Sigmoid colon (tissue), 7 donors: ENCODE measurements around the gene KRTAP5-3. TPM values are rescaled to one million over a fixed set of nuclear protein-coding genes. Genes with fewer than 3 reads are reported as not detected.

Experiments
- DNase-seq: peaks from one replicate; pipeline ENCODE4 v3.0.0-alpha.2; 2019
- H3K27ac ChIP-seq, 4 donors: fragments of 200-600 bp; sonication (generic); one replicate each; pipeline ENCODE4 v1.5.1; 2016 to 2019; ENCODE audit warnings: mild to moderate bottlenecking in 1 of 4
- H3K27me3 ChIP-seq, 3 donors: fragments of 200-600 bp; sonication (generic); one replicate each; pipeline ENCODE4 v1.5.1; 2019; ENCODE audit warnings: mild to moderate bottlenecking in 1 of 3
- H3K36me3 ChIP-seq, 4 donors: fragments of 200-600 bp; sonication (generic); one replicate each; pipeline ENCODE4 v1.5.1; 2016 to 2019
- H3K4me1 ChIP-seq, 4 donors: fragments of 200-600 bp; sonication (generic); one replicate each; pipeline ENCODE4 v1.5.1; 2017 to 2019
- H3K4me3 ChIP-seq, 4 donors: fragments of 200-600 bp; sonication (generic); one replicate each; pipeline ENCODE4 v1.5.1; 2017 to 2019; ENCODE audit warnings: mild to moderate bottlenecking in 2 of 4, moderate library complexity in 1 of 4
- H3K9me3 ChIP-seq, 4 donors: fragments of 200-600 bp in 3 of 4; sonication (generic) in 3 of 4; one replicate each; pipeline versions ENCODE4 v1.5.1 to v1.6.1; 2013 to 2019
- CTCF ChIP-seq, 4 experiments: fragments of 450-650 bp in 3 of 4; fragments of 200-600 bp in 1 of 4; IDR thresholded peaks; one replicate each; pipeline ENCODE4 v1.5.1; 2016 to 2019; ENCODE audit warnings: antibody characterized with exemption in 4 of 4, mild to moderate bottlenecking in 3 of 4, moderate library complexity in 2 of 4
- EP300 ChIP-seq, 4 donors: sonication (generic); formaldehyde crosslinking; IDR thresholded peaks; one replicate each; pipeline ENCODE4 v1.6.1; 2017; ENCODE audit warnings: antibody characterized with exemption in 4 of 4
- POLR2A ChIP-seq, 2 donors: fragments of 450-650 bp; IDR thresholded peaks; one replicate each; pipeline ENCODE4 v1.6.1; 2016; ENCODE audit warnings: antibody characterized with exemption in 2 of 2, mild to moderate bottlenecking in 2 of 2, moderate library complexity in 2 of 2
- POLR2AphosphoS5 ChIP-seq, 4 donors: sonication (generic); formaldehyde crosslinking; IDR thresholded peaks; one replicate each; pipeline ENCODE4 v1.6.1; 2017; ENCODE audit warnings: antibody characterized with exemption in 4 of 4
- WGBS, 2 donors: extraction: QIAGEN DNeasy Blood & Tissue Kit; methylation state at CpG; one replicate each; pipeline ENCODE4 v1.1.7; 2013; 5-methylcytosine and 5-hydroxymethylcytosine counted together
- intact Hi-C: fragments of 100-400 bp; cut with DNase I; formaldehyde crosslinking; loops from one replicate; pipeline ENCODE4 v1.15.1; 2023
- polyA plus RNA-seq, 3 donors: library from polyadenylated mRNA; stranded (reverse); fragments of 200-250 nt; gene quantifications; one replicate each; pipeline ENCODE4 v1.2.3, GENCODE V29; 2013
- total RNA-seq, 4 donors: library from RNA; depleted of rRNA; stranded (reverse); fragments of >200 nt; gene quantifications; one replicate each; pipeline ENCODE4 v1.1.0, GENCODE V29; 2016
- donor health status: healthy with polysubstance abuse.
- donor health status: Bipolar disorder and iron deficiency.
- donor health status: healthy.

The KRTAP5-3 gene
- total and polyA plus RNA-seq, 7 donors, result not detected

GRCh38 chr11:1630271-1630670, 22.0 kb upstream of the KRTAP5-3 start:
- no peak for DNase-seq
- Histone ChIP-seq H3K27me3 (peaks cover 0 to 41% (median 22%) of the 10 kb centered on the region in 3 donors), H3K36me3 (no peaks in the 10 kb centered on the region), H3K9me3 (no peaks in the 10 kb centered on the region), H3K4me1 (no peaks in the 10 kb centered on the region), H3K4me3 (no peak overlapping the region), H3K27ac (no peak overlapping the region)
- WGBS, 2 donors, result 53 to 62% methylated on average over 2 of the region's 2 CpGs
- TF ChIP-seq POLR2A (IDR thresholded peaks at IDR 0.05), result no peak
- intact Hi-C loops, result no loop called here

- TF ChIP-seq POLR2AphosphoS5 (IDR thresholded peaks at IDR 0.05), result no peak
- no peak for TF ChIP-seq POLR2A (IDR thresholded peaks at IDR 0.05)
- no peak for TF ChIP-seq CTCF (IDR thresholded peaks at IDR 0.05)
- no peak for TF ChIP-seq EP300 (IDR thresholded peaks at IDR 0.05)
- no peaks in the 10 kb centered on the region for H3K36me3 ChIP-seq
- intact Hi-C loops, result loop anchor here (2.0 kb wide), 1 partner anchor 83 kb away; no protein-coding TSS in a partner anchor
- H3K27ac ChIP-seq, result no peak within 1 kb of the TSS
- WGBS, 2 donors, result 69 to 75% methylated on average over 25 to 26 of the region's 26 CpGs
- peaks cover 0 to 41% (median 22%) of the 10 kb centered on the region in 3 donors for H3K27me3 ChIP-seq
- H3K4me3 ChIP-seq, result no peak within 1 kb of the TSS
- no peak for DNase-seq
- no peaks in the 10 kb centered on the region for H3K4me1 ChIP-seq
- H3K9me3 ChIP-seq, result no peaks in the 10 kb centered on the region
These were observed 21.3 kb upstream of the KRTAP5-3 start, which contains the start of gene KRTAP5-5 for GRCh38 chr11:1629326-1630185. Gene KRTAP5-5 (plus strand): TSS chr11:1629775. CDS start chr11:1629841, 66 bp downstream.

GRCh38 chr11:1628506-1629325, 20.5 kb upstream of the KRTAP5-3 start:
- Histone ChIP-seq H3K27ac (no peak overlapping the region), H3K4me1 (no peaks in the 10 kb centered on the region), H3K27me3 (peaks cover 0 to 41% (median 22%) of the 10 kb centered on the region in 3 donors), H3K4me3 (no peak overlapping the region), H3K9me3 (no peaks in the 10 kb centered on the region), H3K36me3 (no peaks in the 10 kb centered on the region)
- peak; percentile 60 for DNase-seq
- TF ChIP-seq POLR2A (IDR thresholded peaks at IDR 0.05), result no peak
- TF ChIP-seq CTCF (IDR thresholded peaks at IDR 0.05), result peak; percentile 60 to 83 (median 67)
- 29 to 31% methylated on average over 35 of the region's 35 CpGs for WGBS, 2 donors
- intact Hi-C loops, result loop anchor here (2.0 kb wide), 1 partner anchor 82 kb away; no protein-coding TSS in a partner anchor

- intact Hi-C loops, result no loop called here
- Histone ChIP-seq H3K4me3 (no peak overlapping the region), H3K36me3 (no peaks in the 10 kb centered on the region), H3K27me3 (peaks cover 0 to 25% (median 4%) of the 10 kb centered on the region in 3 donors), H3K9me3 (no peaks in the 10 kb centered on the region), H3K4me1 (no peaks in the 10 kb centered on the region), H3K27ac (no peak overlapping the region)
- TF ChIP-seq CTCF (IDR thresholded peaks at IDR 0.05) (no peak), POLR2A (IDR thresholded peaks at IDR 0.05) (no peak), POLR2AphosphoS5 (IDR thresholded peaks at IDR 0.05) (no peak), EP300 (IDR thresholded peaks at IDR 0.05) (no peak)
- WGBS, 2 donors, result 84 to 90% methylated on average over 13 of the region's 13 CpGs
- peak; percentile 45 for DNase-seq
These were observed 17.3 kb upstream of the KRTAP5-3 start for GRCh38 chr11:1625541-1625940.

- Histone ChIP-seq H3K36me3 (no peaks in the 10 kb centered on the region), H3K4me3 (no peak overlapping the region), H3K27me3 (peaks cover 0 to 26% (median 0%) of the 10 kb centered on the region in 3 donors), H3K4me1 (no peaks in the 10 kb centered on the region), H3K9me3 (no peaks in the 10 kb centered on the region), H3K27ac (no peak overlapping the region)
- TF ChIP-seq POLR2AphosphoS5 (IDR thresholded peaks at IDR 0.05), result no peak
- no peak for TF ChIP-seq CTCF (IDR thresholded peaks at IDR 0.05)
- TF ChIP-seq EP300 (IDR thresholded peaks at IDR 0.05), result no peak
- TF ChIP-seq POLR2A (IDR thresholded peaks at IDR 0.05), result no peak
- intact Hi-C loops, result no loop called here
- DNase-seq, result peak; percentile 32
- WGBS, 2 donors, result 89 to 93% methylated on average over 16 of the region's 16 CpGs
These were observed 16.4 kb upstream of the KRTAP5-3 start for GRCh38 chr11:1624621-1625020.
